GM18507 (cell line): ENCODE measurements around the gene CD2AP.
"Not testable (repeated sequence)": the region's sequence is repeated elsewhere in the genome, so short reads cannot be mapped to it uniquely, and the experiment has no call there.

ENCODE experiments used
- DNase-seq: peaks from one replicate; pipeline ENCODE4 v3.0.0; 2011; ENCODE audit warnings: low read depth; ENCODE audit not compliant: insufficient read length; ENCODE audit errors: extremely low spot score
- FAIRE-seq: peaks from 2 replicates; lab custom pipeline; 2011; peaks lifted over from hg19 to GRCh38; lab: Jason Lieb, UNC

CD2AP gene, protein sequence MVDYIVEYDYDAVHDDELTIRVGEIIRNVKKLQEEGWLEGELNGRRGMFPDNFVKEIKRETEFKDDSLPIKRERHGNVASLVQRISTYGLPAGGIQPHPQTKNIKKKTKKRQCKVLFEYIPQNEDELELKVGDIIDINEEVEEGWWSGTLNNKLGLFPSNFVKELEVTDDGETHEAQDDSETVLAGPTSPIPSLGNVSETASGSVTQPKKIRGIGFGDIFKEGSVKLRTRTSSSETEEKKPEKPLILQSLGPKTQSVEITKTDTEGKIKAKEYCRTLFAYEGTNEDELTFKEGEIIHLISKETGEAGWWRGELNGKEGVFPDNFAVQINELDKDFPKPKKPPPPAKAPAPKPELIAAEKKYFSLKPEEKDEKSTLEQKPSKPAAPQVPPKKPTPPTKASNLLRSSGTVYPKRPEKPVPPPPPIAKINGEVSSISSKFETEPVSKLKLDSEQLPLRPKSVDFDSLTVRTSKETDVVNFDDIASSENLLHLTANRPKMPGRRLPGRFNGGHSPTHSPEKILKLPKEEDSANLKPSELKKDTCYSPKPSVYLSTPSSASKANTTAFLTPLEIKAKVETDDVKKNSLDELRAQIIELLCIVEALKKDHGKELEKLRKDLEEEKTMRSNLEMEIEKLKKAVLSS

DNA sequence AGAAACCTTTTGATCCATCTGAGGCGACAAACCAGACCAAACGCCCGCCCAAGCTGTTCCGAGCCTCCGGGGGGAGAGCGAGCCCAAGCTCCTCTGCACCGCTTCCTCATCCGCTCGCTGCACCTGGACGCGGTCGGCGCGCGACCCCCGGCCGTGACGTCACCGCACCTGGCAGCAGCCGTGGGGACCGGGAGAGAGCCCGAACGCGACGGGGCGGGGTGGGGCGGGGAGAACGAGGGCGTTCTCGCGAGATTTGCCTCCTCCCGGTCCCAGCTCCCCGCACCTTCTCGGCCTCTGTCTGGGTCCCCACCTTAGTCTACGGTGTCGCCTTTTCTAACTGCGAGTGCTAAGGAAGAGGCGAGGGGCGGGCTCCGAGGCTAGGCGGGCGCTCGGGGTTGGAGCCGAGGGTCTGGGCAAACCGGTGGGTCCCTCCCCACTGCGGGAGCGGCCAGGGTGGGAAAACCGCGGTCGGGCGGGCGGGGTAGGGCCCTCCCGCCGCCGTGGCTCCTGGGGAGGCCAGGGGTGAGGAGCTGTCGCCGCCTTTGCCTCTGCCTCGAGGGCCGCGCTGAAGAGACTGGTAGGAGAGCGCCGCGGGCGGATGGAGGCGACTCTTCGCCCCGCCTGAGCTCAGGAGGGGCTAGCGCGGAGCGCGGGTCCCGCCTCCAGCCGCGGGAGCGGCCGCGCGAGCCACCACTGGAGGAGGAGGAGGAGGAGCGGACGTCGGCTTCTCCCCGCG is at the start of gene CD2AP:
CD2AP (plus strand) TSS at position 293 of the 736 bp plus-strand sequence. CDS start 456 bp downstream, outside the sequence.
- peak; percentile 82 for DNase-seq
- FAIRE-seq, result peak; percentile 89

DNA sequence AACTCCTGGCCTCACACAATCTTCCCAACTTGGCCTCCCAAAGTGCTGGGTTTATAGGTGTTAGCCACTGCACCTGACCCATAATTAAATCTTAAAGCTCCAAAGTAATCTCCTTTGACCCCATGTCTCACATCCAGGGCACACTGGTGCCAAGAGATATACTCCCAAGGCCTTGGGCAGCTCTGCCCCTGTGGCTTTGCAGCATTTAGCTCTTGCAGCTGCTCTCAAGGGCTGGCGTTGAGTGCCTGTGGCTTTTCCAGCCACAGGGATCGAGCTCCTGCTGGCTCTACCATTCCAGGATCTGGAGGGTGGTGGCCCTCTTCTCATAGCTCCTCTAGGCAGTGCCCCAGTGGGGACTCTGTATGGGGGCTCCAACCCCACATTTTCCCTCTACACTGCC is 49.3 kb upstream of the CD2AP start:
- DNase-seq (no peak), FAIRE-seq (no peak)

DNA sequence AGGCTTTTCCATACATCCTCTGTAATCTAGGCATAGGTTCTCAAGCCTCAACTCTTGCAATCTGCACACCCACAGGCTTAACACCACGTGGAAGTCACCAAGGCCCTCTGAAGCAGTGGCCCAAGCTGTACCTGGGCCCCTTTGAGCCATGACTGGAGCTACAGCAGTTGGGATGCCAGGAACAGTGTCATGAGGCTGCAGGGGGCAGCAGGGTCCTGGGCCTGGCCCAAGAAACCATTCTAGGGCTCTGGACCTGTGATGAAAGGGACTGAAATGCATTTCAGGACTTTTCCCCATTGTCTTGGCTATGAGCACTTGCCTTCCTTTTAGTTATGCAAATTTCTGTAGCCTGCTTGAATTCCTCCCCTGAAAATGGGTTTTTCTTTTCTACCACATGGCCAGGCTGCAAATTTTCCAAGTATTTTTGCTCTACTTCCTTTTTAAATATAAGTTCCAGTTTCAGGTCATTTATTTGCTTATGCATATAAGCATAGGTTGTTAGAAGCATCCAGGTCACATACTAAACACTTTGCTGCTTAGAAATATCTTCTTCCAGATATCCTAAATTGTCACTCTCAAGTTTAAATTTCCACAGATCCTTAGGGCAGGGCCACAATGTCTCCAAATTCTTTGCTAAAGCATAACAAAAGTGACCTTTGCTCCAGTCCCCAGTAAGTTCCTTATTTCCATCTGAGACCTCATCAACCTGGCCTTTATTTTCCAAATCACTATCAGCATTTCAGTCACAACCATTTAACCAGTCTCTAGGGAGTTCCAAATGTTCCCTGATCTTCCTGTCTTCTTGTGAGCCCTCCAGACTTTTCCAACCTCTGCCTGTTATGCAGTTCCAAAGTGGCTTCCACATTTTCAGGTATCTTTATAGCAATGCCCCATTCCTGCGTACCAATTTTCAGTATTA is 48.6 kb upstream of the CD2AP start:
- DNase-seq, result no peak
- FAIRE-seq, result no peak

DNA sequence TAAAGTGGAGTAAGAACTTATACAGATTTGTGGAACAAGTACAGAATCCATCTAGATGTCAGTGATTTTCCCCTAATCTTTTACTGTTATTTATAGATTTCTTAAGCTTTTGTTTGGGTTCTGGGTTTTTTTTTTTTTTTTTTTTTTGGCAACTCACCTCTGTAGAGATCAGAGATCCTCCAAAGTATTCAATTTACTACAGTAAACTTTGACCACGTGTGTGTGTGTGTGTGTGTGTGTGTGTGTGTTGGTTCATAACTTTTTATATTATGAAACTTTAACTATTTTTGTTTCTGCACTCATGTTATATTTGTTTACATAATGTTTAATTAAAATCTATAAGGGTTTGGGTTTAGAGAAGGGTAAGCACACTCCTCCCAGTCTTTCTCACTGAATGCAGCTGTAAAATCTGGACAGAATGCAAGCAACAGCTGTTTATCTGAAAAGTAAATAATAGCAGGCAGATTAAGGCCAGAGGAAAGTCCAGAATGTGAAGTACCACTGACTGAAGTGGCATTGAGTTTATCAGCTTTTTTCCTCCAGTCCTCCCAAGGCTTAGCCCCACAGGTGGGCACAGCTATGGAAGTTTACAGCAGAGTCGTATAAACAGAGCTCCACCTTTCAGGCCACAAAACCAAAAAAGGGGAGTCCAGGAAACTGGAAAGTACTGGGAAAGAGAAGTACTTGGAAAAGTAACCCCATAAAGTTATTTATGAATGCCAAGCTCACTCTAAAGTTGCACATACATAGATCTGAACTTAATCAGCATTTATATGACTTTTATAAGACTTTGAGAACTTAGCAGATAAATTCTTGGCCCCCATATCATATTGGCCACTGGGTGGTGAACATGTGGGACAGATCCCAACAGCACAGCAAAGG is 43.0 kb upstream of the CD2AP start:
- no peak for DNase-seq

DNA sequence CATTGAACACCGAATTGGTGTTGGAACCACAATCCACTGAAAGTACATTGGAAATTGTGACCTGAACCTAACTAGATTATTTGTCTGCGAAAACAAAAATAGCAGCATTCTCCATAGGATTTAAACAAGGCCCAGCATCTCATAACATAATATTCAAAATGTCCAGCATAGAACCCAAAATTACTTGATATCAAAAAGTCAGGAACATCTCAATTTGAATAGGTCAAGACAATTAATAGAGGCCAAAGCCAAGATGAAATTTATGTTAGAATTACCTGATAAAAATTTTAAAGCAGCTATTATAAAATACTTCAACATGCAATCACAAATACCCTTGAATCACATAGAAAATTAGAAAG is 42.4 kb upstream of the CD2AP start:
- FAIRE-seq, result no peak

More for the DNA sequence above, 43.0 kb upstream of the CD2AP start:
- FAIRE-seq, result no peak

DNA sequence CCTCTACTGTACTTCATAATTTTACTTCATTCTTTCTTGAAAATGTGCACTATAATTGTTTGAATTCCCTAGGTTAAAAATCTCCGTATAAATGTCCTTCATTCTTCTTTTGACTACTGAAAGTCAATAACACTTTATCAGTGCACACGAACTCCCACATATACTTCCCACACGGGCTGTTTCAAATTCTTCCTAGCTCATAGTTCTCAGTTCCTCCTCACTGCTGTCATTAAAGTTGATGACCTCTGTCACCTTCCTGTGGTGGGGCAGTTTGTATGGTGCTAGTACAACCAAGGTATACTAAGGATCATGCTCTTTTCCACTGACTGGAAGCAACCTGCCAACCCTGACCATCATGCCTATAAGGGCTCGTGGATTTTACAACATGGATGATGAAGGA is 40.0 kb upstream of the CD2AP start:
- peak; percentile 95 for FAIRE-seq
- DNase-seq, result no peak

More for the DNA sequence above, 42.4 kb upstream of the CD2AP start:
- no peak for DNase-seq

DNA sequence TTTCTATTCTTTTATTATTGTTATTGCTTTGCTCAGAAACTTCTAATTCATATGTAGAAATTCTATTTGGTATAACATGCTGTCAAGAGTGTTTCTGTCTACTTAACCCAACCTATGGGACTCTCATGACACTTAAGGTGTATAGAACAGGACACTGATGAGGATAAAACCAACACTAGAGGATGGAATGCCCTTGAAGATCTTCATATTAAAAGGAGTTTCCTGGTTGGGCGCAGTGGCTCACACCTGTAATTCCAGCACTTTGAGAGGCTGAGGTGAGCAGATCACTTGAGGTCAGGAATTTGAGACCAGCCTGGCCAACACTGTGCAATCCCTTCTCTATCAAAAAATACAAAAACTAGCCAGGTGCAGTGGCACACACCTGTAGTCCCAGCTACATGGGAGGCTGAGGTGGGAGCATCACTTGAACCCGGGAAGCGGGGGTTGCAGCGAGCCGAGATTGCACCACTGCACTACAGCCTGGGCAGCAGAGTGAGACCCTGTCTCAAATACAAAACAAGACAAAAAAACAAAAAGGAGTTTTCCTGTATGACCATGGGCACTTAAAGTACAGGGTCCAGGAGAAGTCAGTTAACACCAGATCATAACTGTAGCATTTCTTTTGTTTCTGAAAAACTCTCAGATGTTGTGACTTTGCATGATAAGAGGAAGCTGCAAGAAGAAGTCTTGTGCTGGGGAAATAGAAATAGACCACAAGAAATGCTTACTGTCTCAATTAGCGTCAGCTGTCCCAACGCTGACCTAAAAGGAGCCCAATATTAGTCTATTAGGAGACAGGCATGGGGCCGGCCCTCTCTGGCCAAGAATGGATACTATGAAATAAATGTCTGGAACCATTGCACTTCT is 38.9 kb upstream of the CD2AP start:
- peak; percentile 82 for FAIRE-seq
- DNase-seq, result no peak

DNA sequence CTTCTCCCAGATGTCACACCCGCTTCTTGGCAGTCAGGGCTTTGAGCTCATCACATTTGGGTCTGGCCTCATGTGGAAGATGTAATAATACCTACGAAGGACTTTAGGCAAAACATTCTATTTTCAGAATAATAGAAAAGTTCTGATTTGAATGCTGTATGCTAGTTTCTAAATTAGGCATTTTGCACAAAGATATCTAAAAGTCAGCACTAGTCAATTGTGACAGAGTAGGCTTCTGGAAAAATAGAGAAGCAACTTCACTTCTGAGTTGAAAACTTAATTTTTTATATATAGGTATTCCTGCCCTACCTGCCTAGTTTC is 38.3 kb upstream of the CD2AP start:
- no peak for FAIRE-seq
- DNase-seq, result no peak

DNA sequence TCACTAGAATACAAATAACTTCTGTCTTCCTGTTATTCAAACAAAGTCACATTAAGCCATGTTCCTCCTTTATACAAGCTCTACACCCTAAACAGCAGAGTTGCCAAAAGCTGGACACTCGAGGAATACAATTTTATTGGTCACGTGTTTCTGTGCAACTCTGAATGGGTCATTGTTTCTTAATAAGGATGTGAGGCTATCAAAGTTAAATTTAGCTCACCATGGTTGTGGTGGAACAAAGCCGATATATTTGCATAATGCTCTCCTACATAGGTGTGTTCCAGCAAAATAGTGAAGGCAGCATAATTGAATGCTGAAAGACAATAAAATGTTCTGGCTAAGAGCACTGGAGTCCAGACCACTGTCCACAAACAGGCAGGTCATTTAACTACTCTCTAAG is 36.9 kb upstream of the CD2AP start:
- FAIRE-seq (peak; percentile 81), DNase-seq (no peak)

DNA sequence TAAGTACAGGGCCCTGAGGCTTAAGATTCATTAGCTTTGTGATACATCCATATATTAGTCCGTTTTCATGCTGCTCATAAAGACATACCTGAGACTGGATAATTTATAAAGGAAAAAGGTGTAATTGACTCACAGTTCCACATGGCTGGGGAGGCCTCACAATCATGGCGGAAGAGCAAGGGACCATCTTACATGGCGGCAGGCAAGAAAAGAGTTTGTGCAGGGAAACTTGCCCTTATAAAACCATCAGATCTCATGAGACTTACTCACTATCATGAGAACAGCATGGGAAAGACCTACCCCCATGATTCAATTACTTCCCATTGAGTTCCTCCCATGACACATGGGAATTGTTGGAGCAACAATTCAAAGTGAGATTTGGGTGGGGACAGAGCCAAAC is 32.6 kb upstream of the CD2AP start:
- not testable (repeated sequence) for DNase-seq, FAIRE-seq

DNA sequence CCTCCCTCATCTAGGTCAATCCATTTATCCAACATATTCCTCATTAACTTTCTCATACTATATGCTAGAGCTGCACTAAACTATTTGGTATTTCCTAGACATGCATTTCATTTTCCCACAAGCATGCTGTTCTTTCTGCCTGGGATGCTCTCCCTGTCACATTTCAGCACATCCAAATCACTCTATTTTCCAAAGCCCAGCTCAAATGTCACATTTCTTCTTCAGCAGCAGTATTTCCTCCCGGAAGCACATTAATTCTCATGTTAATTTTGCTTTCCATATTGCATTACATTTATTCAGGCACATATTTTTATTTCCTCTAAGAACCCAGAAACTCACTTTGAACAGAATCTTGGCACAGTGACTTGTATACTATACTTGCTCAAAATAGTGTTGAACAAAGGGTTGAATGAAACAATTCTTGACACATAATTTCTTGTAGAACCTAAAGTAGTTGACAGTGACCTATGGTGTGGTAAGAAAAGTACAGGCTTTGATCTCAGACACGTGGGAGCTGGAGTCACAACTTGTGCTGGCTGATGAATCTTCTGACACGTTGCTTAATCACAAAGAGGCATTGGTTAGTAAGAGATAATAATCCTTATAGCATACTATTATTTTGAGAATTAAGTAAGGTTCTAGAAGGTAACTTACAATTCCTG is 30.8 kb upstream of the CD2AP start:
- DNase-seq (no peak), FAIRE-seq (no peak)

DNA sequence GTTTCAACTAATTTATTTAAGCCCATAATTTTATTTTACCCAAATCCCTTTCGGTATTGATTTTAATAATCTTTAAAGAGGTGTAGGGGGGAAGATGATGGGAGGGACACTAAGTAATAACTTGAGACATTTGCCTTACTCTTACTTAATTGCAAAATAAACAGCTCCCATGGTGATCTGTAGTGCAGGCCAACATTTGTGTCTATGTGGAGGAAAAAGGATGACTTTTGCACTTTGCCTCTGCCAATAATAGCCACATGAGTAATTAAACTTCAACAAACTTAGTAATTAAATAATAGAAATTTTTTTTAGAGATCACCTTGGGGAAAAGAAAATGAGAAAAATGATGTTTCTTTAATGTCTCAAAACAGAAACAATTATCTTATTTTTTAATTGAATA is 29.9 kb upstream of the CD2AP start:
- no peak for FAIRE-seq

DNA sequence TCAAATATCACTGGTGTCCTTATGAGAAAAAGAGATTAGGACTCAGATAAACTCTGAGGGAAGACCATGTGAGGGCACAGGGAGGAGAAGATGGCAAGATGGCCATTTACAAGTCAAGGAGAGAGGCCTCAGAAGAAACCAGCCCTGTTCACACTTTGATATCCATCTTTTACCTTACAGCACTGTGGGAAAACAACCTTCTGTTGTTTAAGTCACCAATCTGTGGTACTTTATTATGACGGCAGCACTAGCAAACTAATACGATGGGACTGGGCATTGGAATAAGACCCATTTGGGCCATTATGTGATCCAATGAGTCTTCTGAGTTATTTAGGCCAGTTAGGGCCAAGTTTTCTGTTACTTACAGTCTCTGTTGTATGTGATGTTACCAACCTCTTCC is 26.4 kb upstream of the CD2AP start:
- FAIRE-seq (no peak), DNase-seq (no peak)

More for the DNA sequence above, 29.9 kb upstream of the CD2AP start:
- no peak for DNase-seq

DNA sequence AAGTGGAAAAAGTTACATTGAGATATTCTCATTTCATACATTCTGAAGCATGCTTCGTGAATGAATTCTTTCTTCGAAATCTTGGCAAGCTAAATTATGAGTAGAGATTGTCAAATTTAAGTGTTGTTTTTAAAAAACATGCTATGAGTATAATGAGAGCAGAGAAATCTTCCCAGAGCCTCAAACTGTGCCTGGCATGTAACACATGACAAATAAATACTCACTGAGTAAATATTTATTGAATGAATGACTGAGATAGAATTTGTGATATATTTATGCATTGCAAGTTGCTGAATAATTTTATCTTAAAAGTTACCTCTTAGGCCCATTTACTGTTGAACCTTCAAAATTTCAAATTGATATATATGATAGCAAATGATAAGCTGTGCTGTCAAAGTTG is 24.7 kb upstream of the CD2AP start:
- FAIRE-seq (no peak), DNase-seq (no peak)

DNA sequence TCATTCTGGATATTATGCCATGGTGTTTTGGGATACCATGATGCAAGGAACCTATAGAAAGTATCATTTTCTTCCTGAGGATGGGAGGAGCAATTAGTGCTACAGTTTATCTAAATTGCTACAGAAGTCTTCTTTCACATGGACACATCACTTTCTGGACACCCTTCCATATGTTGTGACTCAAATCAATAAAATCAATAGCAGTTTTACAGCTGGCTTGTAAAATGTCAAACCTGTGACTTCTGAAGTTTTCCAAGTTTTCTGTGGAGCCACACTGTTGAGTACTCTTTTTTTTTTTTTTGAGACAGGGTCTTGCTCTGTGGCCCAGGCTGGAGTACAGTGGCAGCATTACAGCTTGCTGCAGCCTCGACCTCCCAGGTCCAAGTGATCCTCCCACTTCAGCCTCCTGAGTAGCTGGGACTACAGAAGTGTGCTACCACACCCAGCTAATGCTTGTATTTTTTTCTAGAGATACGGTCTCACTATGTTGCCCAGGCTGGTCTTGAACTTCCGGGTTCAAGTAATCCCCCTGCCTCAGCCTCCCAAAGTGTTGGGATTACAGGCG is 24.1 kb upstream of the CD2AP start:
- no peak for FAIRE-seq

DNA sequence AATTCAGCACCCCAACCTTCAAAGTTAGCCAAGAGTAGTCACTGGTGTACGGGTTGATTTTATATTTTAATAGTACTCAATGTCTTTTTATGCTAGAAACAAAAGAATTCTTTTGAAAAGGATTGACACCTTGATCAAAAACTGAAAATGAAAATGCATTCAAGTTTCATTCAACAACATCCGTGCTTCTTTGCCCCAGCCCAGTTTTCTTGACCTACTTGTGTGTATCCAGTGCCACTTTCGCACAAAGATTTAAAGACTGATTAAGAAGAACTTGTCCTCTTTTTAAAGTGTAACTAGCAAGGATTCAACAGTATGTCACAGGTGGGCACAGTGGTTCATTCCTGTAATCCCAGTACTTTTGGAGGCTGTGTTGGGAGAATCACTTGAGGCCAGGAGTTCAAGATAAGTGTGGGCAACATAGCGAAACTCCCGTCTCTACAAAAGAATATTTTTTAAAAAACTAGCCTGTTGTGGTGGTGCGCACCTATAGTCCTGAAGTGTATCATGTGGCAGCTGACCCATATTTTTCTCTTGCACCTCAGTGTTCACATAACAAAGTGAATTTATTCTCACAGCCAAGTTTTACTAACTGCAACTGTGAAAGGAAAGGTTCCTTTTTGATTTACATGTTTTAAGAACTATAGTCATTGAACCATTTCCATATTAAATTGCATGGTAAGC is 22.7 kb upstream of the CD2AP start:
- no peak for DNase-seq
- no peak for FAIRE-seq

More for the DNA sequence above, 24.1 kb upstream of the CD2AP start:
- no peak for DNase-seq
